Cardiac muscle cell (in vitro differentiated cells and primary cell): Measurements from ENCODE around the gene C1orf21. TPM values are rescaled to one million over a fixed set of nuclear protein-coding genes. Genes with fewer than 3 reads are reported as not detected.

Source experiments
- DNase-seq, 2 donors: peaks; one replicate each; pipeline versions ENCODE4 v3.0.0 to v3.0.0-alpha.2; 2010 to 2017; ENCODE audit warnings: low read depth in 1 of 2, low spot score in 1 of 2
- H3K27ac ChIP-seq: fragments of 200-600 bp; sonication (generic); 2 replicates; pipeline ENCODE4 v1.5.1; 2016
- H3K27me3 ChIP-seq: fragments of 200-600 bp; sonication (generic); 2 replicates; pipeline ENCODE4 v1.6.0; 2016; ENCODE audit warnings: control low read depth
- H3K36me3 ChIP-seq: fragments of 200-600 bp; sonication (generic); 2 replicates; pipeline ENCODE4 v1.5.1; 2016; ENCODE audit warnings: control low read depth
- H3K4me1 ChIP-seq: fragments of 200-600 bp; sonication (generic); 2 replicates; pipeline ENCODE4 v1.8.1; 2017; ENCODE audit warnings: low read depth, mild to moderate bottlenecking, mixed run types
- H3K4me3 ChIP-seq: fragments of 200-600 bp; sonication (generic); 2 replicates; pipeline ENCODE4 v1.5.1; 2016; ENCODE audit warnings: mild to moderate bottlenecking
- H3K9me3 ChIP-seq: fragments of 200-600 bp; sonication (generic); 2 replicates; pipeline ENCODE4 v1.5.1; 2017; ENCODE audit warnings: low read depth, mild to moderate bottlenecking, control low read depth
- CTCF ChIP-seq: IDR thresholded peaks from 2 replicates; pipeline ENCODE4 v1.5.1; 2012; ENCODE audit warnings: low read depth, mild to moderate bottlenecking, low read length
- polyA plus RNA-seq: library from polyadenylated mRNA; unstranded; fragments of >200 nt; fragmentation: Nextera tagmentation; extraction: Ambion mirVana; gene quantifications from 2 replicates; pipeline ENCODE4 v1.2.1, GENCODE V29; 2016
- total RNA-seq: library from RNA; depleted of rRNA; stranded (reverse); fragments of >200 nt; gene quantifications from 2 replicates; pipeline ENCODE4 v1.2.3, GENCODE V29; 2016

C1orf21 gene
- total and polyA plus RNA-seq, 2 experiments from 2014 or later, result 10.9 to 26.8 TPM

- no peaks in the 10 kb centered on the region for H3K9me3 ChIP-seq
- no peak overlapping the region for H3K4me3 ChIP-seq
- no peak for DNase-seq
- H3K4me1 ChIP-seq, result peaks cover 15% of the 10 kb centered on the region
- no peak for TF ChIP-seq CTCF
- H3K36me3 ChIP-seq, result no peaks in the 10 kb centered on the region
- no peak overlapping the region for H3K27ac ChIP-seq
- H3K27me3 ChIP-seq, result no peaks in the 10 kb centered on the region
These were observed 176.0 kb downstream of the C1orf21 start for GRCh38 chr1:184562806-184563205.

- Histone ChIP-seq H3K36me3 (no peaks in the 10 kb centered on the region), H3K4me1 (peaks cover 15% of the 10 kb centered on the region), H3K9me3 (no peaks in the 10 kb centered on the region), H3K27ac (no peak overlapping the region), H3K27me3 (no peaks in the 10 kb centered on the region), H3K4me3 (no peak overlapping the region)
- DNase-seq, result peak; percentile 10 to 63
- peak; percentile 60 for TF ChIP-seq CTCF
These were observed 176.5 kb downstream of the C1orf21 start for GRCh38 chr1:184563308-184563707.

- Histone ChIP-seq H3K4me1 (peaks cover 12% of the 10 kb centered on the region), H3K27me3 (no peaks in the 10 kb centered on the region), H3K4me3 (no peak overlapping the region), H3K36me3 (no peaks in the 10 kb centered on the region), H3K27ac (no peak overlapping the region), H3K9me3 (no peaks in the 10 kb centered on the region)
- no peak for TF ChIP-seq CTCF
- DNase-seq, result no peak
These were observed 180.2 kb downstream of the C1orf21 start for GRCh38 chr1:184567009-184567408.

- Histone ChIP-seq H3K9me3 (no peaks in the 10 kb centered on the region), H3K4me3 (no peak overlapping the region), H3K27me3 (no peaks in the 10 kb centered on the region), H3K27ac (no peak overlapping the region), H3K4me1 (peaks cover 5% of the 10 kb centered on the region), H3K36me3 (no peaks in the 10 kb centered on the region)
- no peak for TF ChIP-seq CTCF
- DNase-seq, result peak in 1 of 2 donors; percentile 87
These were observed 180.8 kb downstream of the C1orf21 start for GRCh38 chr1:184567637-184568036.

GRCh38 chr1:184568148-184568547, 181.3 kb downstream of the C1orf21 start:
- Histone ChIP-seq H3K36me3 (no peaks in the 10 kb centered on the region), H3K27me3 (no peaks in the 10 kb centered on the region), H3K27ac (no peak overlapping the region), H3K4me3 (no peak overlapping the region), H3K9me3 (no peaks in the 10 kb centered on the region), H3K4me1 (peaks cover under 1% of the 10 kb centered on the region)
- peak in 1 of 2 donors; percentile 39 for DNase-seq
- no peak for TF ChIP-seq CTCF

GRCh38 chr1:184569106-184569505, 182.3 kb downstream of the C1orf21 start:
- Histone ChIP-seq H3K4me3 (no peak overlapping the region), H3K27ac (no peak overlapping the region), H3K27me3 (no peaks in the 10 kb centered on the region), H3K4me1 (no peaks in the 10 kb centered on the region), H3K9me3 (no peaks in the 10 kb centered on the region), H3K36me3 (no peaks in the 10 kb centered on the region)
- DNase-seq, result no peak
- no peak for TF ChIP-seq CTCF
